B cell (primary cell): ENCODE data around the gene ERP29. TPM values are rescaled to one million over a fixed set of nuclear protein-coding genes. Genes with fewer than 3 reads are reported as not detected.

Experiments used
- ATAC-seq: fragments of 200-7000 bp; cut with Tn5 transposase; one replicate; pipeline ENCODE4 v1.10.0; 2021; ENCODE audit warnings: low read depth, mild to moderate bottlenecking, moderate number of reproducible peaks, moderate library complexity
- CTCF ChIA-PET: fragments of 350-600 bp; sonication (Branson Sonifier 250); formaldehyde crosslinking; loops from one replicate; lab custom pipeline; 2021; ENCODE audit warnings: antibody characterized with exemption, inconsistent platforms; lab: Charles Lee
- POLR2A ChIA-PET: fragments of 350-600 bp; sonication (Branson Sonifier 250); formaldehyde crosslinking; loops from one replicate; lab custom pipeline; 2021; ENCODE audit warnings: antibody characterized with exemption; lab: Charles Lee
- DNase-seq: peaks from one replicate; pipeline ENCODE4 v3.0.0; 2013
- H2AFZ ChIP-seq: 2 replicates; pipeline ENCODE4 v1.6.1; 2012; ENCODE audit warnings: mild to moderate bottlenecking, low read depth, low read length; ENCODE audit not compliant: insufficient read depth, poor library complexity, severe bottlenecking
- H3K27ac ChIP-seq, 2 donors: 1 replicate in 1 of 2; 2 replicates in 1 of 2; pipeline ENCODE4 v1.5.1; 2012 to 2013; ENCODE audit warnings: low read length in 2 of 2, mild to moderate bottlenecking in 2 of 2, moderate library complexity in 1 of 2
- H3K27me3 ChIP-seq, 4 experiments: fragments of 200-600 bp in 1 of 4; sonication (generic) in 1 of 4; replicated peaks in 1 of 4; 1 replicate in 2 of 4; 2 replicates in 2 of 4; pipeline versions ENCODE4 v1.6.1 to v1.7.0; 2013 to 2016; ENCODE audit warnings: low read length in 3 of 4, mild to moderate bottlenecking in 2 of 4, mixed read lengths in 1 of 4, moderate library complexity in 1 of 4; ENCODE audit not compliant: insufficient read depth in 4 of 4, control insufficient read depth in 3 of 4; ENCODE audit errors: control extremely low read depth in 1 of 4
- H3K36me3 ChIP-seq, 2 experiments: replicated peaks in 1 of 2; 1 replicate in 1 of 2; 2 replicates in 1 of 2; pipeline versions ENCODE4 v1.6.1 to v1.7.1; 2013; ENCODE audit warnings: low read length in 1 of 2; ENCODE audit not compliant: insufficient read depth in 2 of 2, control insufficient read depth in 1 of 2; ENCODE audit errors: control extremely low read depth in 1 of 2, extremely low read depth in 1 of 2
- H3K4me1 ChIP-seq, 2 donors: fragments of 200-600 bp in 1 of 2; sonication (generic) in 1 of 2; 1 replicate in 1 of 2; 2 replicates in 1 of 2; pipeline versions ENCODE4 v1.5.1 to v1.6.1; 2013 to 2017; ENCODE audit warnings: low read length in 2 of 2; ENCODE audit not compliant: control insufficient read depth in 2 of 2, insufficient read depth in 2 of 2
- H3K4me2 ChIP-seq: replicated peaks from 2 replicates; pipeline ENCODE3; 2012; ENCODE audit warnings: mild to moderate bottlenecking, low read depth, low read length; ENCODE audit not compliant: poor library complexity, severe bottlenecking
- H3K4me3 ChIP-seq, 5 experiments: fragments of 200-600 bp in 1 of 5; sonication (generic) in 1 of 5; 1 replicate in 3 of 5; 2 replicates in 2 of 5; pipeline versions ENCODE4 v1.5.1 to v1.7.0; 2011 to 2016; ENCODE audit warnings: low read length in 4 of 5, mild to moderate bottlenecking in 4 of 5, low read depth in 2 of 5, control low read depth in 1 of 5, moderate library complexity in 1 of 5; ENCODE audit not compliant: insufficient read depth in 1 of 5; ENCODE audit errors: control extremely low read depth in 1 of 5, extremely low read depth in 1 of 5
- H3K79me2 ChIP-seq: fragments of 200-600 bp; sonication (generic); one replicate; pipeline ENCODE4 v1.6.0; 2016; ENCODE audit warnings: low read length; ENCODE audit not compliant: control insufficient read depth, insufficient read depth
- H3K9ac ChIP-seq: fragments of 200-600 bp; sonication (generic); 2 replicates; pipeline ENCODE4 v1.6.1; 2017; ENCODE audit warnings: mild to moderate bottlenecking, low read length, moderate library complexity
- H3K9me3 ChIP-seq, 3 donors: one replicate each; pipeline versions ENCODE4 v1.6.1 to v1.7.1; 2013; ENCODE audit warnings: low read length in 2 of 3; ENCODE audit not compliant: control insufficient read depth in 2 of 3, insufficient read depth in 1 of 3; ENCODE audit errors: control extremely low read depth in 1 of 3
- H4K20me1 ChIP-seq: 2 replicates; pipeline ENCODE4 v1.6.0; 2012; ENCODE audit warnings: mild to moderate bottlenecking, low read length; ENCODE audit not compliant: insufficient read depth, control insufficient read depth, poor library complexity, severe bottlenecking
- H3K27ac Mint-ChIP-seq: one replicate; pipeline ENCODE4 v1.8.0; 2021; ENCODE audit warnings: mixed read lengths
- H3K27me3 Mint-ChIP-seq: one replicate; pipeline ENCODE4 v1.8.0; 2021; ENCODE audit warnings: mixed read lengths
- H3K4me1 Mint-ChIP-seq: one replicate; pipeline ENCODE4 v1.8.0; 2021; ENCODE audit warnings: mixed read lengths
- H3K4me3 Mint-ChIP-seq: one replicate; pipeline ENCODE4 v1.8.0; 2021; ENCODE audit warnings: mixed read lengths
- H3K9me3 Mint-ChIP-seq: one replicate; pipeline ENCODE4 v1.8.0; 2022; ENCODE audit warnings: mixed read lengths; ENCODE audit not compliant: insufficient read depth
- CTCF ChIP-seq: fragments of 200-600 bp; IDR thresholded peaks from one replicate; pipeline ENCODE4 v1.8.0; 2022; ENCODE audit warnings: antibody characterized with exemption, mild to moderate bottlenecking
- EZH2 ChIP-seq: IDR thresholded peaks from 2 replicates; pipeline ENCODE4 v1.6.1; 2012; ENCODE audit warnings: borderline replicate concordance, low read depth, mild to moderate bottlenecking, moderate library complexity, low read length; ENCODE audit not compliant: insufficient read depth, poor library complexity, severe bottlenecking
- WGBS: methylation state at CpG from one replicate; pipeline ENCODE4 v1.1.5; 2013; ENCODE audit warnings: missing lambda C conversion rate; ENCODE audit not compliant: insufficient coverage; 5-methylcytosine and 5-hydroxymethylcytosine counted together
- intact Hi-C: fragments of 100-400 bp; cut with micrococcal nuclease; formaldehyde crosslinking; loops from one replicate; pipeline ENCODE4 v1.10.0; 2022
- polyA plus RNA-seq: library from polyadenylated mRNA; depleted of rRNA; stranded (reverse); fragments of >200 nt; gene quantifications from 2 replicates; pipeline ENCODE4 v1.2.3, GENCODE V29; 2012
- total RNA-seq, 2 donors: library from RNA; stranded (reverse); fragments of 120-200 nt in 1 of 2; gene quantifications; 1 replicate in 1 of 2; 2 replicates in 1 of 2; pipeline versions ENCODE4 v1.2.3 to v1.2.4, GENCODE V29; 2013 to 2022

The ERP29 gene
- total and polyA plus RNA-seq, 2 donors (not counting 1 experiment from before 2014, with no cell fraction given): 130 to 149 TPM

GRCh38 chr12:111991946-111992345 is 21.3 kb upstream of the ERP29 start:
- peaks cover 21% of the 10 kb centered on the region for H3K27me3 Mint-ChIP-seq
- Histone ChIP-seq H3K4me1 (peaks cover 42 to 45% of the 10 kb centered on the region in 2 donors), H3K79me2 (peaks cover 3% of the 10 kb centered on the region), H3K9me3 (no peaks in the 10 kb centered on the region), H3K4me2 (peak overlapping the region; percentile 20), H4K20me1 (peaks cover 25% of the 10 kb centered on the region), H3K27ac (no peak overlapping the region), H3K36me3 (no peaks in the 10 kb centered on the region), H3K4me3 (no peak overlapping the region), H2AFZ (no peak overlapping the region), H3K27me3 (peaks cover 0 to 13% (median 5%) of the 10 kb centered on the region in 4 experiments), H3K9ac (no peak overlapping the region)
- H3K27ac Mint-ChIP-seq: no peak overlapping the region
- ATAC-seq (peak; percentile 24), DNase-seq (no peak)
- ChIA-PET POLR2A (interaction anchor here (0.7 kb wide), 1 partner anchor 57 kb away, joined by 5 read pairs; no protein-coding TSS in a partner anchor), CTCF (interaction anchor here (0.7 kb wide), 2 partner anchors 48 to 362 kb away, joined by 3 to 4 read pairs; no protein-coding TSS in a partner anchor)
- H3K9me3 Mint-ChIP-seq: no peaks in the 10 kb centered on the region
- intact Hi-C loops: loop anchor here (5.0 kb wide), 2 partner anchors 35 to 45 kb away; no protein-coding TSS in a partner anchor
- WGBS: no CpG with 5 or more reads among the region's 4 CpGs
- peaks cover 42% of the 10 kb centered on the region for H3K4me1 Mint-ChIP-seq
- no peak for TF ChIP-seq CTCF
- TF ChIP-seq EZH2: no peak
- peak overlapping the region; percentile 54 for H3K4me3 Mint-ChIP-seq

- H3K4me1 Mint-ChIP-seq: peaks cover 42% of the 10 kb centered on the region
- Histone ChIP-seq H3K4me2 (peak overlapping the region; percentile 20), H3K27me3 (peaks cover 0 to 17% (median 9%) of the 10 kb centered on the region in 4 experiments), H3K9me3 (no peaks in the 10 kb centered on the region), H2AFZ (no peak overlapping the region), H3K4me3 (no peak overlapping the region), H3K9ac (no peak overlapping the region), H4K20me1 (peaks cover 25% of the 10 kb centered on the region), H3K27ac (no peak overlapping the region), H3K79me2 (peaks cover 3% of the 10 kb centered on the region), H3K36me3 (no peaks in the 10 kb centered on the region), H3K4me1 (peaks cover 42 to 45% of the 10 kb centered on the region in 2 donors)
- ChIA-PET POLR2A (no interaction called here), CTCF (interaction anchor here (0.7 kb wide), 1 partner anchor 49 kb away, joined by 3 read pairs; no protein-coding TSS in a partner anchor)
- H3K4me3 Mint-ChIP-seq: peak overlapping the region; percentile 14
- no peak overlapping the region for H3K27ac Mint-ChIP-seq
- ATAC-seq: no peak
- WGBS: 60% methylated on average over 1 of the region's 6 CpGs
- intact Hi-C loops: loop anchor here (5.0 kb wide), 2 partner anchors 35 to 45 kb away; no protein-coding TSS in a partner anchor
- no peaks in the 10 kb centered on the region for H3K9me3 Mint-ChIP-seq
- no peak for DNase-seq
- no peak for TF ChIP-seq CTCF
- peaks cover 21% of the 10 kb centered on the region for H3K27me3 Mint-ChIP-seq
Measured at GRCh38 chr12:111992464-111992863, 20.8 kb upstream of the ERP29 start.
